GM19397 (cell line): ENCODE measurements around the gene AKAP6.

Source experiments
- ATAC-seq: cut with Tn5 transposase; IDR thresholded peaks from one replicate; pipeline ENCODE4 v1.9.1; 2021; ENCODE audit warnings: mild to moderate bottlenecking, moderate library complexity; ENCODE audit not compliant: unreplicated experiment

The AKAP6 gene

GRCh38 chr14:32607399-32607798 is 278.3 kb downstream of the AKAP6 start:
- no peak for ATAC-seq

- no peak for ATAC-seq
Observed at GRCh38 chr14:32608857-32609256, 279.8 kb downstream of the AKAP6 start.

- no peak for ATAC-seq
Observed at GRCh38 chr14:32609388-32609787, 280.3 kb downstream of the AKAP6 start.

- no peak for ATAC-seq
Observed at GRCh38 chr14:32611752-32612151, 282.7 kb downstream of the AKAP6 start.

GRCh38 chr14:32618991-32619390 is 289.9 kb downstream of the AKAP6 start:
- ATAC-seq = no peak

- no peak for ATAC-seq
Observed at GRCh38 chr14:32620303-32620702, 291.2 kb downstream of the AKAP6 start.

GRCh38 chr14:32620724-32621123 is 291.6 kb downstream of the AKAP6 start:
- no peak for ATAC-seq

- ATAC-seq = no peak
Observed at GRCh38 chr14:32621585-32621984, 292.5 kb downstream of the AKAP6 start.

- no peak for ATAC-seq
Observed at GRCh38 chr14:32622742-32623141, 293.6 kb downstream of the AKAP6 start.

- no peak for ATAC-seq
Observed at GRCh38 chr14:32623300-32624093, 294.4 kb downstream of the AKAP6 start.

GRCh38 chr14:32625211-32625610 is 296.1 kb downstream of the AKAP6 start:
- no peak for ATAC-seq

GRCh38 chr14:32627545-32628298 is 298.6 kb downstream of the AKAP6 start:
- ATAC-seq = no peak

- ATAC-seq = no peak
Observed at GRCh38 chr14:32629236-32629635, 300.1 kb downstream of the AKAP6 start.

- ATAC-seq = no peak
Observed at GRCh38 chr14:32630701-32631100, 301.6 kb downstream of the AKAP6 start.

GRCh38 chr14:32633224-32633859 is 304.2 kb downstream of the AKAP6 start:
- ATAC-seq = no peak

GRCh38 chr14:32633930-32634329 is 304.8 kb downstream of the AKAP6 start:
- no peak for ATAC-seq

- ATAC-seq = no peak
Observed at GRCh38 chr14:32635061-32635719, 306.1 kb downstream of the AKAP6 start.

- ATAC-seq = no peak
Observed at GRCh38 chr14:32637582-32637981, 308.5 kb downstream of the AKAP6 start.

- no peak for ATAC-seq
Observed at GRCh38 chr14:32639208-32639607, 310.1 kb downstream of the AKAP6 start.

- ATAC-seq = no peak
Observed at GRCh38 chr14:32645551-32645950, 316.5 kb downstream of the AKAP6 start.

- ATAC-seq = no peak
Observed at GRCh38 chr14:32648434-32648833, 319.3 kb downstream of the AKAP6 start.
